LNCAP (cell line): ENCODE results near the gene CYP39A1.

Experiments
- TF ChIP-seq, protein P1 (sequence below): fragments of 450-650 bp; IDR thresholded peaks from 2 replicates; pipeline ENCODE4 v1.5.1; 2017; ENCODE audit warnings: mild to moderate bottlenecking

The CYP39A1 gene

DNA sequence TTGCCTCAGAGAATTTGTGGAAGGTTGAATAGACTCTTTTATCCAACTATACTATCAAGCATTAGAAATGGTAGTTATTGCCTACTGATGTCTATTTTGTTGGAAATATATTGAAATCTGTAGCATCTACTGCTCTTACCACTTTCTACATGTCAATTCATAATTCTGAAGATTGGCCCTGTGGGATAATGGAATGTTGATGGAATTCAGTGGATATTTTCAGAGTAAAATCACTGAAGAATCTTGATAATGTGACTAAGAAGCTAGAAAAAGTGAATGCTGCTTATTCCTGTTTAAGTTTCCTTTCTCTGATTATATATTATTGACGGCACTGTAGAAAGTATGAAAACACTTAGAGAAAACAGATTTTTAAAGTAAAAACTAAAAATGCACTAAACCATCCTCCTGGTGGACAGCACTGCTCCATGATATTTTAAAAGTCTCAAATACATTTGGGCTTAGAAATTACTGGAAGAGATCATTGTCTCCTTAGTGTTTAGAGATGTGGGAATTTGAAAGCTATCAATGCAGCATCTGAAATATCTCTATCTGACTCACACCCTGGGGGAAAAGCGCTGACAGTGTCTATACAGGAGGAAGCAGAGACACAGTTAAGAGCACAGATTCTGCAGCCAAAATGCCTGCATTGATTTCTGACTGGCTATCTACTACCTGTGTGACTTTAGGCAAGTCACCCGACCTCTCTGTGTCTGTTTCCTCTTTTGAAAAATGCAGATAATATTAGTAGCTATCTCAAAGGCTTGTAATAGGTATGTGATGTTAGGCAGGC lies 123.5 kb downstream of the CYP39A1 start:
- TF ChIP-seq, protein P1, sequence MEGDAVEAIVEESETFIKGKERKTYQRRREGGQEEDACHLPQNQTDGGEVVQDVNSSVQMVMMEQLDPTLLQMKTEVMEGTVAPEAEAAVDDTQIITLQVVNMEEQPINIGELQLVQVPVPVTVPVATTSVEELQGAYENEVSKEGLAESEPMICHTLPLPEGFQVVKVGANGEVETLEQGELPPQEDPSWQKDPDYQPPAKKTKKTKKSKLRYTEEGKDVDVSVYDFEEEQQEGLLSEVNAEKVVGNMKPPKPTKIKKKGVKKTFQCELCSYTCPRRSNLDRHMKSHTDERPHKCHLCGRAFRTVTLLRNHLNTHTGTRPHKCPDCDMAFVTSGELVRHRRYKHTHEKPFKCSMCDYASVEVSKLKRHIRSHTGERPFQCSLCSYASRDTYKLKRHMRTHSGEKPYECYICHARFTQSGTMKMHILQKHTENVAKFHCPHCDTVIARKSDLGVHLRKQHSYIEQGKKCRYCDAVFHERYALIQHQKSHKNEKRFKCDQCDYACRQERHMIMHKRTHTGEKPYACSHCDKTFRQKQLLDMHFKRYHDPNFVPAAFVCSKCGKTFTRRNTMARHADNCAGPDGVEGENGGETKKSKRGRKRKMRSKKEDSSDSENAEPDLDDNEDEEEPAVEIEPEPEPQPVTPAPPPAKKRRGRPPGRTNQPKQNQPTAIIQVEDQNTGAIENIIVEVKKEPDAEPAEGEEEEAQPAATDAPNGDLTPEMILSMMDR = no peak

DNA sequence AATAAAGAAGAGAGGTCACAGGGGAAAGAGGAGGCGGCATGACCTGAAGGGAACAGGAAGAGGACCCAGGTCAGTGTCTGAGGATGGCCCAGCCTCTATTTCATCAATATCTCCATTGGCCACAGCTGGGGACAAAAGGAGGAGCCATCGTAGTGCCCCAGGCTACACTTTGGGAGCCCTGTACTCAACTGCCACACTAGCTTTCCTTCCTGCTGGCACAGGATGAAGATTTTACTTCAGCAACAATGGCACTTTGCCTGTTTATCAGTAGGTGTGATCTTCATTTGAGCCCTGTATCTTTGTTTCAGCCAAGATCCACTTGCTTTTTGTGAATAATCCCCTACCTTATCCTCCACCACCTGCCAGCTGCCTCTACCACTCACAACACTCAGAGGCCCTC lies 126.0 kb downstream of the CYP39A1 start:
- TF ChIP-seq, protein P1 = no peak

DNA sequence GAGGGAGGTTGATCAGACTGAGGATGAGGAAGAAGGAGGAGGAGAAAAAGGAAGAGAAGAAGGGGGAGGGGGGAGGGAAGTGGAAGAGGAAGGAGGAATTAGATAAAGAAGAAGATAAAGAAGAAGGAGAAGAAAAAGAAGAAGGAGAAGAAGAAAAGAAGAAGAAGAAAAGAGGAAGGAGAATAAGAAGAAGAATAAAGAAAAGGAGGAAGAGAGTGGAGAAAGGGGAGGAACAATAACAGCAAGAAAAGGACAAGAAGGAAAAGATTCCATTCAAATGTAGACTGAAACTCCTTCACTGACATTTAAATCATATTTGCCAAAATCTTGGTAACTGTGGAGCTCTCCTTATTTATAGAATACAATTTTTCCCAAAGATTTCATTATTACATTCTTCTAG lies 127.0 kb downstream of the CYP39A1 start:
- TF ChIP-seq, protein P1 = no peak

DNA sequence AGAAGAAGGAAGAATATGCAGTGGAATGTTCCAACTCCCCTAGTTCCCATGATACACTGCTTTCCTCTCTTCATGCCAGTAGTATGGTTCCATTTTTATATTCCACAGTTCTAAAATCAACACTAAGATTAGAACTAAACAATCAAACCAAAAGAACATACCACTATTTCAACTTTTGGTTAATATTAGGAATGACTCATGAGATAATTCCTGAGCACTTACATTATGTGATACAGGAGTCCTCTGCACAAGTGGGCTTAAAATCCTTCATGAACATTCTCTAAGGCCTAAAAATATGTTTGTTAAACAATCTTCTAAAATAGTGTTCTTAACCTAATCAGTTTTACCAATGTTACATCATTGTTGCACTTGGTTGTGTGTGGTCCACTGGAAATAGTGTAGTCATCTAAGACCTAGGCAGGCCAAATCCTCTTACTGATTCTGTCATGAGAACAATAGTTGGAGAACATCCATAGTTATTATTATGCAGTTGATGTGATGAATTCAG lies 131.1 kb downstream of the CYP39A1 start:
- TF ChIP-seq, protein P1 = no peak

DNA sequence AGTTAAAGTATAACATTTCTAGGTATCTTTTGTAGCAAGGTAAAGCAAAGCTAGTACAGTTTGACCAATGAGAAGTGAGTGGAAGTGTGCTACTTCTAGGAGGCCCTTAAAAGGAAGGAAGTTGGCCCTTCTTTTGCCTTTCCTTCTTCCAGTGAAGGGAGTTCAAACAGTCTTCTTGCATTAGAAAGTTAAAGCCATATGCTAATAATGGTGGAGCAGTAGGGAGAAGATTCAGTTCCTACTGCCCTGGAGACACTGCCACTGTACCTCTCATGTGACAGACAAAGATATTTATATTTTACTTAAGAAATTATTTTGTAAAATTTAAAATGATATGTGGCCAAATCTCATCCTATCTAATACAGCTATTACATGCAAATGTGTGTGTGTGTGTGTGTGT lies 135.4 kb downstream of the CYP39A1 start:
- TF ChIP-seq, protein P1 = no peak

DNA sequence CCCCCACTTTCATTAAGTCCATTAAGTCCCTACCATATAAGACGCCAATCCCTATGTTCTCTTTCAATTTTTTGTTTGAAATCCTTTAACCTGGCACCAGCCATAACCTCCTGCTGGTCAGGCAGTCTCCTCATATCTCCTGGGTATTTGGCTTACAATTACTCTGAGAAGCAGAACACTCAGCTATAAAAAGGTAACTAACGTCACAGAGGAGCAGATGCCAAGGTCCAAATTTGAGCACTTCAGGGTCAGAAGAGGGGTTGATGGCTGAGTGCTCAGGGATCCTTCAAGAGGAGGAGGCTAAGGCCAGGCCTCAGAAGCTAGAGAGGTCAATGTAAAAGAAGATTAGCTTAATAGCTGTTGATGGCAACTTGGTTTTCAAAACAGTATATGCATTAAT lies 139.1 kb downstream of the CYP39A1 start:
- TF ChIP-seq, protein P1 = no peak

DNA sequence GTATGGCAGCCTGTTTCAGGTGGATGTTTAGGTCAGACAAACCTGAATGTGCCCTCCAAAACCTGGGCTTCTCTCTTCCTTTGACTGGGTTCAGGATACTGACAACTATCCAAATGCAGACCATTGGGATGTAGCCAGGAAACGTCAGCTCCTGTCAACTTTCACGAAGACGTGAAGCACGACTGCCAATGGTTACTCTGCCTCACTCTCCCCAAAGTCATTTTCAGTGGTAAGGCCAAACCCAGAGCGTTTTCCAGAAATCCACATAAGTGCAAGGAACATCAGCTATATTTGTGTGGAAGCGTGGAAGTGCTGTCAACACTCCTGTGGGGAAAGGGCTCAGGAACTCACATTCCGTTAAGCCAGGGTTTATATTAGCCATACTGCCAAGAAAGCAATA lies 141.3 kb downstream of the CYP39A1 start:
- TF ChIP-seq, protein P1 = no peak

DNA sequence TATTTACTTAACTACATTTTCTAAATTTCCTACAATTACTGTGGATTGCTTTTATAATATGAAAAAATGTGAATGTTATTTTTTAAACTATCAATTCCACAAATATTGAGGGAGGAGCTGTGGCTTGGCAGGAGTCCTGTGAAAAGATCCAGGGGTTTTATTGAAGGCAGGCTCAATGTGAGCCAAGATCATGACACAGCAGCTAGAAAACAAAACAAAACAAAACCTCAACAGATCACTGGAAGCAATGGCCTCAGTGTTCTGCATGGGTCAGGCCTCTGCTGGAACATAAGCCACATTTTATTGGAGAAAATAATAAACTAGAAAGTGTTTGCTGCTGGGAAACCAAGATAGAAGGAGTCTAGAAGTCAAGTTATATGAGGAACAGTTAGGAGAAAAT lies 142.0 kb downstream of the CYP39A1 start:
- TF ChIP-seq, protein P1 = no peak
